Measurements from ENCODE around the gene ANO6. TPM values are rescaled to one million over a fixed set of nuclear protein-coding genes. Genes with fewer than 3 reads are reported as not detected.

The ANO6 gene
- total and polyA plus RNA-seq, 10 donors, result 2.3 to 38.5 (median 31.7) TPM

DNA sequence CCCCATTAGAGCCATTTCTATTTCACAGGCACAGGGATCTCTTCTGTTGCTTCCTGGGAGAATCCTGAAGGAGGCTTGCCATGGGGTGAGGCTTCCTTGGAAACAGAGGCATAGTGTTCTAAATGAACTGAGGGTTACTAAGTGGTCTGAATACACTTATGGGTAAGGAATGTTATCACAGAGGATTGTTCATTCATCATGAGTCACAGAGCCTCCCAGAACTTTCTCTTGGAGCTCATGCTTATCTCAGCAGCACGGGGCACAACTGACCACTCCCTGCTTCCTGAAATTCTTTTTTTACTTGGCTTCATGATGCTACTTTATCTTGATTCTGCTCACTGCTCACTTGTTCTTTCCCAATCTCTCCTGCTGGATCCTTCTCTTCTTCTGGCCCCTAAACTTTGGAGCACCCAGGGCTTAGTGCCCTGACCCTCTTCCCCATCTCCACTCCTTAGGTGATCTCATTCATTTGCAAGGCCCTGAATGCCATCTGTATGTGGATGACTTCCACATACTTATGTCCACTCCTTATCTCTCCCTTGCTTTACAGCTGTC is 57.9 kb downstream of the ANO6 start:
- intact Hi-C loops (cut with DNase I; ENCODE audit: low total_unique reads), result no loop called here
- 36 to 81% (median 61%) methylated on average over 1 of the region's 1 CpG for WGBS, 5 donors
- no peak for TF ChIP-seq POLR2AphosphoS5 (IDR thresholded peaks at IDR 0.05)
- no peak for TF ChIP-seq POLR2A (IDR thresholded peaks at IDR 0.05)
- TF ChIP-seq CTCF (IDR thresholded peaks at IDR 0.05 in 8 of 11, conservative IDR thresholded peaks at IDR 0.05 in 3 of 11), result no peak
- H3K4me3 ChIP-seq, result no peak overlapping the region
- DNase-seq, result no peak
- H3K27ac ChIP-seq, result peak overlapping the region in 1 of 8 donors; percentile 15
- no peaks in the 10 kb centered on the region for H3K27me3 ChIP-seq (replicated peaks in 1 of 7)
- no peaks in the 10 kb centered on the region for H3K9me3 ChIP-seq
- no peaks in the 10 kb centered on the region for H3K36me3 ChIP-seq
- peaks cover 0 to 8% (median 6%) of the 10 kb centered on the region in 6 donors for H3K4me1 ChIP-seq

DNA sequence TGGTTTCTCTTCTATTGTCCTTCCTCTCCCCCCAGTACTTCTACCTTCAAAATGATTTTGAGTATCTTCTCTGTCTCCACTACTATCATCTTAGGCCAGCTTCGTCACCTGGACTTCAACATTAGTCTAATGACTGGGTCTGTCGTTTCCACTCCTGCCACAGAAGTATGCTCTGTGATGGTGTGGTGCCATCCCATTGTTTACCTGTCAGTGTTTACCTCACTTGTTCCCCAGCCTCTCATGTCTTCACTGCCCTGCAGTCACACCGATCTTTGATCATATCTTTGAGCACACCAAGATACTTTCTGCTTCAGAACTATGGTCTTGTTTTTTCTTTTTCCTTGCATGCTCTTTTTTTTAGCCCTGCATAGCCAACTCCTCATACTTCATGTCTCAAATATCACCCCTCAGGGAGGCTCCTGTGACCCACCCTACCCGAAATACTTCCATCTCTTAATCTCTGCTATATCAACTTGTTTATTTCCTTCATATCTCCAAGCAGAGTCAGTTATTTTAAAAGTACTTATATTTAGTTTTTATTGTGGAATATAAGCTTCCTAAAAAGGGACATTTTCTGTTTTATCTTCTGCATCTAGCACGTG is 60.4 kb downstream of the ANO6 start:
- intact Hi-C loops (cut with DNase I; ENCODE audit: low total_unique reads), result no loop called here
- WGBS, 5 donors, result 90 to 97% (median 93%) methylated on average over 5 of the region's 5 CpGs
- Histone ChIP-seq H3K27me3 (replicated peaks in 1 of 7) (no peaks in the 10 kb centered on the region), H3K4me3 (no peak overlapping the region), H3K4me1 (peaks cover 0 to 5% (median 0%) of the 10 kb centered on the region in 6 donors), H3K9me3 (no peaks in the 10 kb centered on the region), H3K27ac (no peak overlapping the region), H3K36me3 (peaks cover 0 to 11% (median 0%) of the 10 kb centered on the region in 6 donors)
- TF ChIP-seq POLR2A (IDR thresholded peaks at IDR 0.05), result no peak
- TF ChIP-seq POLR2AphosphoS5 (IDR thresholded peaks at IDR 0.05), result no peak
- TF ChIP-seq CTCF (IDR thresholded peaks at IDR 0.05 in 8 of 11, conservative IDR thresholded peaks at IDR 0.05 in 3 of 11), result no peak
- no peak for DNase-seq

DNA sequence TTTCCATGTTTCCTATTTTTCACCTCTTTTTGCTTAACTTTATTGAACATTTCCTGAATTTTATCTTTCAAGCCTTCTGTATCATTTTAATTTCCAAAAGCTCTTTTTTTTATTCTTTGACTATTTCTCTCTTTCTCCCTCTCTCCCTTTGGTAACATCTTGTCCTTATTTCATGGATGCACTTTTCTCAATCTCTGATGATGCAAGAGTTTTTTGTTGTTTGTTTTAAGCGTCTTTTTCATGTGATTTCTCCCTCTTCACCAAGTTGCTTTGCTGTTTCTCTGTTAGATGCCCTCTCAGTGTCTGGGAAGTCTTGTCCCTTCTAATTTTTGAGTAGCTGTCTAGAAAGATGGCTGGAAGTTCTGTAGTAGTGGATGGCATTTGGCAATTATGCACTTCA is 62.6 kb downstream of the ANO6 start:
- Histone ChIP-seq H3K4me1 (peaks cover 0 to 5% (median 0%) of the 10 kb centered on the region in 6 donors), H3K4me3 (no peak overlapping the region), H3K27ac (no peak overlapping the region), H3K9me3 (no peaks in the 10 kb centered on the region), H3K36me3 (peaks cover 0 to 23% (median 0%) of the 10 kb centered on the region in 6 donors), H3K27me3 (replicated peaks in 1 of 7) (no peaks in the 10 kb centered on the region)
- intact Hi-C loops (cut with DNase I; ENCODE audit: low total_unique reads), result no loop called here
- no peak for DNase-seq
- 4 to 86% (median 43%) methylated on average over 1 of the region's 1 CpG for WGBS, 5 donors
- TF ChIP-seq POLR2AphosphoS5 (IDR thresholded peaks at IDR 0.05) (no peak), POLR2A (IDR thresholded peaks at IDR 0.05) (no peak), CTCF (IDR thresholded peaks at IDR 0.05 in 8 of 11, conservative IDR thresholded peaks at IDR 0.05 in 3 of 11) (no peak)

DNA sequence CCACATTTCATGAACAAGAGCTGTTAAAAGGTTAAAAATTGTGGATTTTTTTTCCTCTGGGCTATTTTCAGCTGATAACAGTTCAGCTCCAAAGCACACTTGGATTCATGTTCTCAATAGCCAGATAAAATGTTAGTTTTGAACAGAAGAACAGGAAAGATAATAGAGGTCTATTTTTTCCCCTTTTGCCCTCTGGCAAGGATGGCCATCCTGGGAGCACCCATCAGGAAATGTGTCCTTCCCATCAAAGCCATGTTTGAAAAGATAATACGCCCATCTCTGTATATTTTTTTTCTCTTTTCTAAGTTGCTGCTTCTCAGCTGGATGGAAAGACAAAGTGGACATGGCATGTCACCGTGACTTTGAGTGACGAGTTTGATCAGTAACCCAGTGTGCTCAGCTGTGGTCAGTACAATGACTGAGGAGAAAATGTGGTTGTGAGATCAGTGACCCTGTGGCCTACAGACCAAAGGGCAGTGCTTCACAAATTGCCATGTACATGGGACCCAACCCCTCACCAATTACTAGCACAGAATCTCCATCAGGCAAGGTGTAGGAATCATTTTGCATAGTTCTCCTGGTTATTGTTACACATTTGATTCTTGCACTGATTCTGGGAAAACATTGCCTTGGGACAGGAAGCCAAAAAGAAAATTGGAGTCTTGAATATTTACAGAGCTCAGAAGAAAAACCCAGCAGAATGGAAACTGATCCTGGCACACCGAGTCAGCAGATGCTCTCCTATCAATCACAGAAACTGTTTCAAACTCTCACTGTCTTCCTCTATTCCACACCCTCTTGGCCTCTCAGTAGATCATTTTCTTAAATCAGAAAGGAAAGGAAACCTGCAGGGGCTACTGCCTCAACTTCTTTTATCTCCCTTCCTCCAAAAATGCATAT is 64.3 kb downstream of the ANO6 start:
- peaks cover 0 to 23% (median 0%) of the 10 kb centered on the region in 6 donors for H3K36me3 ChIP-seq
- no peaks in the 10 kb centered on the region for H3K9me3 ChIP-seq
- DNase-seq, result no peak
- no peak for TF ChIP-seq POLR2AphosphoS5 (IDR thresholded peaks at IDR 0.05)
- TF ChIP-seq CTCF (IDR thresholded peaks at IDR 0.05 in 8 of 11, conservative IDR thresholded peaks at IDR 0.05 in 3 of 11), result no peak
- TF ChIP-seq POLR2A (IDR thresholded peaks at IDR 0.05), result no peak
- intact Hi-C loops (cut with DNase I; ENCODE audit: low total_unique reads), result no loop called here
- H3K4me1 ChIP-seq, result peaks cover 0 to 9% (median 0%) of the 10 kb centered on the region in 6 donors
- H3K4me3 ChIP-seq, result no peak overlapping the region
- WGBS, 5 donors, result 70 to 94% (median 87%) methylated on average over 4 of the region's 4 CpGs
- H3K27me3 ChIP-seq (replicated peaks in 1 of 7), result no peaks in the 10 kb centered on the region
- H3K27ac ChIP-seq, result no peak overlapping the region
